ENCODE results near the gene PLB1.

Gene PLB1

DNA sequence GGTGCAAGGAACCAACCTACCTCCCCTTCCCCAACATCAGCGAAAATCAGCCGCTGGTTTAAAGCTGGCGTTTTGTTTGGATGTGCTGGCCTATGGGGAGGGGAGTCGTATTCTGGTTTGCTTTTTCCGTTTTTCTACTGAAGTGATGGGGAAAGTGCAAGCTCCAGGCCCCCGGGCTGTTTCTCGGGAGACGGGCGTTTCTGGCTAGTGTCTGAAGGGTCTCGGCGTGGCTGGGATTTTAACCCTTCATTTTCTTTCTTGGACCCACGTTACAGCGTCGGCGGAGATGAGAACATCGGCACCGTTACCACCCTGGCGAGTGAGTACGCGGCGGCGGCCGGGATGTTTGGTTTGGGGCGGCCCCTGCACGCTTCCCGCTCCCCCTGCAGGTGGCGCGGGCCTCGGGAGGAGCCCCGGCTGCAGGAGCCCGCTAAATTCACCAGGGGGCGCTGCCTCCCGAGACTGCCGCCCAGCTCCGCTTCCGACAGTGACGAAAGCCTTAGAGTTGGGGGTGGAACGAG lies 70.7 kb downstream of the PLB1 start:
- DNase-seq = peak; percentile 86

DNA sequence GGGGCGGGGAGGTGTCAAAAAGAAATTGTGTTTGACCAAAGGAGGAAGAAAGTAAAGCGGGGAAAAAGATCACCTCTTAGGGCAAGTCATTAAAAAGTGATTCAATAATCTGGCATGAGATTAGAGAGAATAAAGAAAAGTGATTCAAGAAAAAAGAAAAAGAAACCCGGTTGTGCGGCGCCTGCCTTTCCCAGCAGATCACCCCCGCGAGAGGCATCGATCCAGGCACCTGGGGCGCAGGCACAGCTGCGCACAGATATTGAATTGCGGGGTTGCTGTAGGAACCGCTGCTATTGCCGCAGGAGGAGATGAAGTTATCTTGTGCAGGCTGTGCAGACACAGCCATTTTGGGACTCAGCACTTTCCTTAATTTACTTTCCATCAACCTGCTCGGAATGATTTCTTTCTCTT lies 71.2 kb downstream of the PLB1 start:
- DNase-seq = peak; percentile 41

DNA sequence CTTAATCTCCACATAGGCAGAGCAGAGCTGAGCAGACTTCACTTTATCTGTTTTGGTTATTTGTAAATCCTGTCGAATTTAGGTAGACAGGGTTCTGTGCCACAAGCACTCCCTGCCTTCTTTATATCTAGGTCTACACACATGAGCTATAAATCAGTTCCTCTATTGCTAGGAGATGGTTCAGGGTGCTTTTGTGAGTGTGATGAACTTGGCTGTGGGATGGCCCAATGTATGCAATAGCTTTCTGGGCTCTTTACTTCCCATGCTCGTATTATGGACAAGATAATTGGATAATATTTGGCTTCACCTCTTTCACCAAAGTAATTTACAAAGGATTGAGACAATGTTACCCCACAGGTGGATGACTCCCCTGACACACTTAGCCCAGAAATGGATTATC lies 72.2 kb downstream of the PLB1 start:
- DNase-seq = no peak

DNA sequence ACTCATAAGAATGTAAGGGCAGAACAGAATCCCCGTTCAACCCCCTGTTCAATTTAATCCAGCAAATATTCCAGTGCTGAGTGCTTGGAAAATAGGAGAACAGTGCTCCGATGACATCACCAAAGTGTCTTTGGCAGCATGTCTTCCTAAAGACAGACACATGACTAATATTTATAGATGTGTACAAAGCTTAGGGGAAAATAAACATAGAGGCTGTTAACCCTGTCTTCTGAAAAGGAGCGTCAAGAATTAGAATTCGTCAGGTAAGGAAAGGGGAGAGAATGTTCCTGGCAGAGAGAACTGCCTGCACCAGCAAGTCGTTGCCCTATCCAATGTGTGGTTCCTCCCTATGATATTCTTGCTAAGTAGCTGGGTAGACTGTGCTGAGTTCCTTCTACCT lies 72.7 kb downstream of the PLB1 start:
- DNase-seq = no peak

DNA sequence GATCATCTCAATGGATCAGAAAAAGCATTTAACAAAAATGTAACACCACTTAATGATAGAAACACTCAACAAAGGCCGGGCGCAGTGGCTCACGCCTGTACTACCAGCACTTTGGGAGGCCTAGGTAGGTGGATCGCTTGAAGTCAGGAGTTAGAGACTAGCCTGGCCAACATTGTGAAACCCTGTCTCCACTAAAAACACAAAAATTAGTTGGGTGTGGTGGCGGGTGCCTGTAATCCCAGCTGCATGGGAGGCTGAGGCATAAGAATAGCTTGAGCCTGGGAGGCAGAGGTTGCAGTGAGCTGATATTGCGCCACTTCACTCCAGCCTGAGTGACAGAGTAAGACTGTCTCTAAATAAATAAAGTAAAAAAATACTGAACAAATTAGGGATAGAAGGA lies 74.6 kb downstream of the PLB1 start:
- no peak for DNase-seq

DNA sequence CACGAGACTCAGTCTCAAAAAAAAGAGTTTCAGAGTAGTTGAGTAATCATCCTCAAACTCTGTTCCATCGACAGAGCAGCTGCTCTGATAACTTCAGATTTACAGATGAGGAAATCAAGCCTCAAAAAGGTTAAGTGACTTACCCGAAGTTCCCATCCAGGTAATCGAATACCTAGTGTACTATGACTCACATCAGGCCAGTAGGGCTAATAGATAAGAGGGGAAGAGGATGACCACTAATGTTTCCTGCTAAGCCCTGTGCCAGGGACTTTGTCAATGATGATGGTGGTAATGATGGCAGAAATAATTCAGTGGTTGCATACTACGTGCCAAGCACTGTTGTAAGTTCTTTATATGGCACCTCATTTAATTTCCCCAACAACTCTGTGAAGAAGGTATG lies 80.9 kb downstream of the PLB1 start:
- DNase-seq = no peak

DNA sequence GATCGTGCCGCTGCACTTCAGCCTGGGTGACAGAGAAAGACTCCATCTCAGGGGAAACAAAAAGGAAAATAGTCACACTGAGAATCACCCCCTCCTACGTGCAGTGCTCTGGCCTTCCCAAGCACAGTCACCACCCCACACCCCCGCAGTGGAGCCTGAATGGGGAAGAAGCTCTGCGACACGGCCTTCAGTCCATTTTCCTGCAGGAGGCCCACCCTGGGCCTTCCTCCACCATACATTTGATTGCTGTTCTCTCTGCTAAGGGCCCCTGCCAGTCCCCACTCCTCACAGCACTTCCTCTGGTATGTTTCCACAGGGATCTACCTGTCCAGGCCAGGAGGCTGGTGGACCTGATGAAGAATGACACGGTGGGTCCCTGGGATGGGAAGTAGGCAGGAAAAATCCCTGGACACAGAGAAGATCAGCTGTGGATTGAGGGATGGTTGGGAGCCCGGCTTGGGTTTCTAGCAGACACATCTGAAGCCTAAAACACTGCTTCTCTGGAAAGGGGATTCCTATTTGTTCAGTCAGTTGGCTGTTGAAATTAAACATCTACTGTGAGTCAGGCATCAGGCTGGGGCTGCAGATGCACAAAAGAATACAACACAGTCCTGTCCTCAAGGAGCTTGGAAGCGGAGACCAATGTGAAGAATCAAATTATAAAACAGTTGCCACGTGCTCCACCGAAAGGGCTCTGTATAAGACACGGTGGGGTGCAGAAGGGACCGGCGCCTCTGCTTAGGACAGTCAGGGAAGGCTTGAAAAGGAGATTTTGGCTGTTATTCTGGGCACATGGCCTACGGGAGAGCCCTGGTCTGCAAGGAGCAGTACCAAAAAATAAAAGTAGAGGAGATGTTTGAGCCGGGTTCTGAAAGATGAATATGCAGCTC lies 82.2 kb downstream of the PLB1 start:
- no peak for DNase-seq

DNA sequence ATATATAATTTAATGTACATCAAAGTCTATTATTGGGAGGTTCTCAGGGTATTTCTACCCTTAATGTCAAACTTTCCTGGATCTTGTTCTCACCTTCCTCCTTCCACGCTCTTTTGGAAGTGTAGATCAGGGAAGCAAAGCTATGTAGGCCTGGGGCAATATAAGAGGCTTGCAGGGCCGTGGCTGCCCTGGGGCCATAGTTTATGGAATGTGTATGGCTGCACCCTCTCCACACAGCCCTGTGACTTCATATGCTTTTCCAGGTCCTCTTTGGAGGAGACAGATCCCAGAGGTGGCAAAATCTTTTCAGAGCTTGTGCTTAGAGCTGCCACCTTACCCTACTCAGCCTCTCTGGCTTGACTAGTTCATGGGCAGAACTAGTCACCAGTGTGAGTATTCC lies 82.9 kb downstream of the PLB1 start:
- DNase-seq = no peak

DNA sequence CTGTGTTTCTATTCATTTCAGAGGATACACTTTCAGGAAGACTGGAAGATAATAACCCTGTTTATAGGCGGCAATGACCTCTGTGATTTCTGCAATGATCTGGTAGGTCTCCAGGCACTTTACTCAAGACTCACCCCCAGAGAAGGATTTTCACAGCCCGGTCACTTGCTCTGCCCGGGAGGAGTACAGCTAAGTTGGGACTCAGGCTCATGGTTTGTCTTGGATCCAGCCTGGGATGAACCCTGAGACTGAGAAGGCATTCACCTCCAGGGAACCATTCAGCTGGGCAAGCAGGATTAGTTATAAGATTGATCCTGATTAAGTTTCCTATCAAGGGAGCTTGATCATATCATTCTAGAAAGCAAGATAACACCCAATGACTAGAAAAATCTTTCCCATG lies 83.7 kb downstream of the PLB1 start:
- no peak for DNase-seq

DNA sequence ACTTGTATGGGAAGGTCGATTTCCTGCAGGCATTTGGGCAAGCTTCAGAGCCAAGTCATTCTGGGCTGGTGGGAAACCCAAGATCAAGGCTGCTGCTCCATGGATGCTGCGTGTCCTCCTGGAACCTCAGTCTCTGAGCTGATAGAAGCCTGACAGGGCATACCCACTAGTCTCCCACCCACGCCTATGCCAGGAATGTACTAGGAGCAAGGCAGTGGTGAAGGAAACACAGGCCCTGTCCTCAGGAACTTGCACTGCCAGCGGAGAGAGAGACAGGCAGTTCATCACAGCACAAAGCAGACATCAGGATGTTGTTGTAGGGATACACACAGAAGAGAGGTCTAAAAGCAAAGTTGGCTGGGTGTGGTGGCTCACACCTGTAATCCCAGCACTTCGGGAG lies 84.2 kb downstream of the PLB1 start:
- no peak for DNase-seq

DNA sequence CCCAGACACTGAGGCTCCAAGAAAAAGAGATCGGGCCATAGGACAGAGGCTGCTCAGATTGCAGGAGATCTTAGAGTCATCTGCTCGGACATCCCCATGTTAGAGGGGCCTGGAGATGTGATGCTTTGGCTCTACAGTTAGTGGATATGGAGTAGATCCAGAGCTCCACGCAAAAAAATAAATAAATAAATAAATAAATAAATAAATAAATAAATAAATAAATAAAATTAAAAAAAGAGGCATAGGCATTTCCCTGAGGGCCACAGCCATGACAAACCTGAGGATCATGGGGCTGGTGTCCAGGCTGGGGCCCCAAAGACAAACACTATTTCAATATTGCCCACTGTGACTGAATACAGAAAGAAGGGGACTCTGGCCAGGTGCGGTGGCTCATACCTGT lies 85.5 kb downstream of the PLB1 start:
- no peak for DNase-seq

DNA sequence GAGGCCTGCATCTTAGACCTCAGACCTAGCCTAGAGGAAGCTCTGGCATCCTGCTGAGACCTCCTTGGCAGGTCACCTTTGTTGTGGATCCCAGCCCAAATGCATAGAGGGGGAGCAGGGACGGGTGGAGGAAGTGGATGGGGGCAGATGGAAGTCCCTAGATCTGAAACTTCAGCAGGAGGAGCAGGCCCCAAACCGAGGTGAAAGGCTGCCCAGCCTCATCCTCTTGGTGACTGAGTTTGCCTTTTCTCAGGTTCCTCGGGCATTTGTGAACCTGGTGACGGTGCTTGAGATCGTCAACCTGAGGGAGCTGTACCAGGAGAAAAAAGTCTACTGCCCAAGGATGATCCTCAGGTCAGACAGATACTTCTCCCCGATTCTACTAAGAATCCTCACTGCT lies 86.3 kb downstream of the PLB1 start:
- no peak for DNase-seq

DNA sequence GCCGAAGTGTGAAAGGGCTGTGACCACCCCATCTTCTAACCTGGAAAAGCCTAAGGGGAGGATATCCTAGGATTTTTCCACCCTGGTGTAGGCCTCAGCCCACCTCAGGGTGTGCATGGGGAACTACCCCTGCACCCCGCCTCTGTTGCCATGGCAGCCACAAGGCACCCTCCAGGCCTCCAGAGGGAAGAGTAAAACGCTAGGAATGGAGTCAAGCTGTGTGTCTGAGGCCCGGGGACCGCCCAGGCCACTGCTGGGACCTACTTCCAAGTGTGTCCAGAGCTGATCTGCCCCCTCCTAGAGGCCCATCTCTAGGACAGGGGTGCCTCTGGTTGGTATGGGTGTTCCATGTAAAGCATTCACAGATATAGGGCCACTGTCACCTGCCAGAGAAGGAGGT lies 86.7 kb downstream of the PLB1 start:
- DNase-seq = no peak

DNA sequence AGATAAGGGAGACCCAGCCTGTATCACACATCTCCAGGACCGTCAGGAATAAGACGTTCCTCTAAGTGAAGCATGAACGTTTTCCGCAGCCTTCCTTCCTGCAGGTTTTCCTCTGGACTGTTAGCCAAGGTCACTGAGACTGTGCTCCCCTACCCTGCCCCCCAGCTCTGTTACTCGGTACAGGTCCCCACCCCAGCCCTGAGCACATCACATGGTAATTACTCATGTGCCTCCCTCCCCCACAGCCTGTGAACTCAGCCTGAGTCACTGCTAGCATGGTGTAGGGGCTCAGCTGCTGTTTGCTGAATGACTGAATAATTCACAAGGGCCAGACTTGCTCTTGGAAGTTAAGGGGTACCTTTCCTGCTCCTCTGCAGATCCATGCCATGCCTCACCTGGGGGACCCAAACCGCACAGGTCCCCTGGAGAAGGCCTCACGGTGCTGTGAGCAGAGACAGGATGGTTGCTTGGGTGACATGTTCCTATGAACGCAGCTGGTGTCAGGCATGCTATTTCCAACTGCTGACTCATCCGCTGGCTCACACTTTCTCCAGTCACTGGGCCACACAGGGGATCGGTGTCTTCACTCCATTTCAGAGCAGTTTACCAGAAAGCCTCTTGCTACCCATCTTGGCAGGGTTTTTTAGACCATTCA lies 88.2 kb downstream of the PLB1 start:
- peak; percentile 54 for DNase-seq

DNA sequence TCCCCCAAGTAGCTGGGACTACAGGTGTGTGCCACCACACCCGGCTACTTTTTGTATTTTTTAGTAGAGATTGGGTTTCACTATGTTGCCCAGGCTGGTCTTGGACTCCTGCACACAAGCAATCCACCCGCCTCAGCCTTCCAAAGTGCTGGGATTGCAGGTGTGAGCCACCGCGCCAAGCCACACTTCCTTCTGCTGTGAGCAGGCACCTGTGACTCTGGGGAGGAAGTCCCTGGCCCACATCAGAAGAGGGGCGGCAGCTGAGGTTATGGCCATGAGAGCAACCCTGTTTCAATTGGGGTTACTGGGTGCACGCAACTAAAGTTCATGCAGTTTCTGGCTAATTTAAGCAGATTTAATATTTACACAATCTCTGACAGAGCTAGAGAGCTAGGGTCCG lies 91.0 kb downstream of the PLB1 start:
- peak; percentile 45 for DNase-seq

DNA sequence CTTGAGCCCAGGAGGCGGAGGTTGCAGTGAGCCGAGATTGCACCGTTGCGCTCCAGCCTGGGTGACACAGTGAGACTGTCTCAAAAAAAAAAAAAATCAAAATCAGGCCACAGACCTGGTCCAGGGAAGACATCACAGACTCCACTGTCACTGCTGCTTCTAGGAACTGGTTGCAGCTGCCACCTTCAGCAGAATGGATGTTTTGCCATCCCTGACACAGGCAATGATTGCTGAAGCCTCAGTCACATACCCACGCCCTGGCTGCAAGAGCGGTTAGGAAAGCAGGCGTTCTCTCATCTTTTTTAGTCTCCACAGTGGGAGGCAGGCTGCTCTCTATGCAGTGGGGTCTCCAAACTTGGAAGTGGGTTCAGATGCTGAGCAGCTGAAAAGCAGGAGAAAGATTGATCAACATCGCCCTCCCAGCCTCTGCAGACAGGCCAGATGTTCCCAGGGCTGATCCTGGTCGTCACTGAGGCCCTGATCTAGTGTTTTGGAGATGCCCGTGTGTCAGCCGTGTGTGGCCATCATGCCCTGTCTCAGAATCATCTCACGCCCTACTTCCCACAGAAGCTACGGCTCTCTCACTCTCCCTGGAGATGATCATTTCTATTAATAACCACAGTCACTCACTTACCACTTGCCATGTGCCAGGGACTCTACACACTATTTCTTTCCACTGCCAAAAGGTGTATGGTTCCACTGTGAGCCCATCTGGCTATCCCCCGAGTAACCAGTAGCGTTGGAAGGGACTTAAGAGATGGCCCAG lies 91.8 kb downstream of the PLB1 start:
- DNase-seq = no peak

DNA sequence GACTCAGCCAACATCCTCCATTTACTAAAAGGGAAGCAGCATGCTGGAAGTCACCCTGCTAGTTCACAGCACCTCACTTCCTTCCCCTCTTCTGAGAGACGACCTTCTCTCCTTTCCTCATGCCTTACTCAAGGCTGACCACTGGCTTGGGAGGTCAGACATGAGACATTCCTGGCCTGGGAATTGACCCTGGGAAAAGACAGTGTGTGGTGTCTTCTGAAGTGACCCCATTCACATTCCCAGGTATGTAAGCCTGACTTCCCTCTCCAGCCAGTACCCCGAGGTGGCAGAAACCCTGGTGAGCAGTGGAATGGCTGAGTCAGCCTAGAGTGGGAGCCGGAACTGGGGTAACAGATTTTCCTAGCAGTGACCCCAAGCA lies 92.4 kb downstream of the PLB1 start:
- no peak for DNase-seq

DNA sequence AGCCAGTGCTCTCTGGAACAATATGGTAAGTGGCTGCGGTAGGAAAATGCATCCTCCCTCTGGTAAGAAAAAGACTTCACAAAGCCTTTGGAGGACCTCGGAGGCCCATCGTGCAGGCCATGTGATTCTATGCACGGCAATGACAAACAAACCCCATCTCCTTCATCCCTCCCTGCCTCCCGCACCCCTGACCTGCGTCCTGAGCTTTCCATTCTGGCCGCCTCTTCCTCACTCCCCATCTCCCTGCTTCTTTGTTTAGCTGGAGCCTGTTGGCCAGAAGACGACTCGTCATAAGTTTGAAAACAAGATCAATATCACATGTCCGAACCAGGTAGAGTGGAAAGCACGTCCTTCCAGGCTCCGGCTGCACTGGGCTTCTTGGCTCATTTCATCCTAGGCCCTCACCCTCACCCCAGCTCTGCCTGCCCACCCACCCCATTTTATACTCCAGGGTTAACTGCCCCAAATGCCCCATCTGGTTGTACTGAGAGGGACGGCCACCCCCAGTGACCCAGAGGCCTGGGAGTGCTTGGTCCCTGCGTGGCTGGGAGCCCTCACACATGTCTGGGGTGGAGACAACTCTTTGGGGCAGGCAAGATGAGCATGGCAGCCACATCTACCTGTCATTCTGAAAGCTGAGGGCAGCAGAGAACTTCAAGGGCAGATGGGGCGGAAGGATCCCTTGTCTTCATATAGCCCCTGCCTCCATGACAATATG lies 94.0 kb downstream of the PLB1 start:
- DNase-seq = no peak

DNA sequence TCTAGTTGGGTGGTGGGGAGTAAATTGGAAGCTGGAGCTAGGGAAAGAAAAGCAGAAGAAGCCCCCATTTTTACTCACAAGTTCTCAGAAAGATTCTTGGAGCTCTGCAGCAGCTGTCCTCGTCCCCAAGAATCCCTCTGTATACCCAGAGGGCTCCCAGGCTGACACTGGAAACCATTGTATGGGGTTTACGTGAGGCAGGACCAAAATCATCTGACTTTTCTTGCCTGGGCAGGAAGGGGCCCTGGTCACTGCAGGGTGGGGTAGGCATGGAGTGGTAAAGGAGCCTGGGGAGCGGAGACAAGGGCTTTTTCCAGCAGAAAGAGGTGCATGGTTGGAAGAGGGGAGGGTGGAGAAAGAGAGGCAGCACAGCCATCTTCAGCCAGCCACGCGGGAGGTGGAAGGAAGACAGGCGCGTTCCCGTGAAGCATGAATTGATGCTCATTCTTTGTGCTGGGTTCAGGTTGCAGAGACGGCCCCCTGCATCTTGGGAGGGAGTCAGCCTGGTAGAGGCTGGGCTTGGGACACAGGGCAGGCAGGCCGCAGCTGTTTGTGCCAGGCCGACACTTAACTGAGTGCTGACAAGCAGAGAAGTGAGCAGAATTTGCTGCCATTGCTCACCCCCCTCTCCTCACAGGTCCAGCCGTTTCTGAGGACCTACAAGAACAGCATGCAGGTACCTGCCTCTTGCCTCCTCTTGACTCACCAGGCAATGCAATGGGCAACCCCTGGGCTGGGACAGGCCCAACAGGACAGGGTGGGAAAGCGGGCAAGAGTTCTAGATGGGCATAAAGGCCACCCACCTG lies 94.8 kb downstream of the PLB1 start:
- DNase-seq = no peak

DNA sequence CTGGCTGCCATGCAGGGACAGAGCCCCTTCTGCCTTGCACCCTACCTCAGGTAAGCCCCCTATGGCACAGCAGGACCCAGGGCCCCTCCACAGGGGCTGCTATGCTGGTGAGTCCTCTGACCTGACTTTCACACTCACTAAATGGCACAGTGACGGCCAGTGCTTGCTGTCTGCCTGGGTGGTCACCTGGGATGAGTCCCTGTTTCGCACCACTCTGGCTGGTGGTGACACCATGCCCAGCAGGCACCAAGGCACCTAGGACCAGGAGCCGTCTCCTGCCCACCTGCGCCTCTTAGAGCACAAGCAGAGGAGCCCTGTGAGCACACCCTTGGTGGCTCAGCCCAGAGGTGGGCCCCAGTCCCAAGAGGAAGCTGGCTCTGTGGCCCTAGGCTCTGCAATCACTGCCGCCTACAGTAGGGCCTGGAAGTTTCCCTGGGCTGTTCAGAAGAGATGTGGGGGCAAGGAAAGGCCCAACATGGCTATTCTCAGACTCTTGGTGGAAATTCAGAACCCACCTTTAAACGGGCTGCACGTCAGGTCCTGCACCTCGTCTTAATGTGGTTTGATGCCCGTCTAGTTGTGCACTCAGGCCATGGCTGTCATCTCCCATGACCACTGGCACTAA lies 96.0 kb downstream of the PLB1 start:
- no peak for DNase-seq

DNA sequence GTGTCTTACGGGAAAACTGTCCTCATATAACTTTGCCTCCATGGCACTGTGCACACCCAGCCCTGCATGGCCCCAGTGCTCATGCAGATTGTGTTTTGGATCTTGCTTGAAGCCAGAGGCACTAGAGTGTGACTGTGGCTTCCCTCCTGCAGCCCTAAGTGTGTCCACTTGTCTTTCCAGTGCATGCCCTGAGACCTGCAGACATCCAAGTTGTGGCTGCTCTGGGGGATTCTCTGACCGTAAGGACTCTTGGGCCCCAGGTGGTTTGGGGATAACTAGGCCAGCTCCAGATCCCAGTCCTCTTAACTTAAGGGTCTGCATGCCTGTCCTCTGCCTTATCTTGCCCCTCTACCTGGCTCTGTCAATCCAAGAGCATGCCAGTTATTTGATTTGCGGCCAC lies 96.6 kb downstream of the PLB1 start:
- DNase-seq = no peak

Measured in CD4-positive, alpha-beta T cell treated with Interferon gamma for 1 hour (primary cell).